ENCODE measurements around the gene KMT5C.

KMT5C gene

DNA sequence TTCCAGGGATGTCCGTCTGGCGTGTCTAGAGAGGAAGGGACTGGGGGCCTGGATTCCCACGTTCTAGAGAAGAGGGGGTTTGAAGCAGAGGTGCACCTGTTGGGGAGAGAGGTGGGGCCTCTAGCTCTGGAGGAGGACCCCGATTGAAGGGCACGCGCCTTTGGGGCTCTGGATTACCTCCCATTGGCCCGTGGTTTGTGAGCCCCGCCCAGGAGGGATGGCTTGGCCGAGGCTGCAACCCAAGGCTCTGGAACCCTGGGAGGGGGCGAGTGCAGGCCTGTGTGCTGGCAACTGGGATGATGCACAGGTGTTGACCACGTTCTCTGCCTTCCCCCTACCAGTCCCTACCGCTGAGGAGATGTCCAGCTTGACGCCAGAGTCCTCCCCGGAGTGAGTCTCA, 34.7 kb upstream of the KMT5C start:
- Histone ChIP-seq H4K20me1 (ENCODE audit: insufficient read depth, low read length) (no peaks in the 10 kb centered on the region), H3K36me3 (replicated peaks; ENCODE audit: low read depth, low read length) (no peaks in the 10 kb centered on the region), H3K27ac (ENCODE audit: low read length) (no peak overlapping the region), H3K79me2 (ENCODE audit: low read length) (no peaks in the 10 kb centered on the region), H3K4me1 (ENCODE audit: low read length) (peaks cover 10% of the 10 kb centered on the region; the same call in 1 of the 2 replicates), H3K9ac (ENCODE audit: low read length) (no peak overlapping the region), H3K27me3 (ENCODE audit: low read depth, low read length) (no peaks in the 10 kb centered on the region), H3K9me3 (ENCODE audit: insufficient read depth, low read length) (no peaks in the 10 kb centered on the region), H3K4me2 (ENCODE audit: low read length) (no peak overlapping the region), H3K4me3 (ENCODE audit: low read length) (no peak overlapping the region), H2AFZ (ENCODE audit: low read depth, low read length) (no peak overlapping the region)
- TF ChIP-seq EZH2phosphoT487 (IDR thresholded peaks at IDR 0.05; ENCODE audit: low read depth): no peak
- no peak for TF ChIP-seq CTCF (IDR thresholded peaks at IDR 0.05; ENCODE audit: low read depth, low read length)

DNA sequence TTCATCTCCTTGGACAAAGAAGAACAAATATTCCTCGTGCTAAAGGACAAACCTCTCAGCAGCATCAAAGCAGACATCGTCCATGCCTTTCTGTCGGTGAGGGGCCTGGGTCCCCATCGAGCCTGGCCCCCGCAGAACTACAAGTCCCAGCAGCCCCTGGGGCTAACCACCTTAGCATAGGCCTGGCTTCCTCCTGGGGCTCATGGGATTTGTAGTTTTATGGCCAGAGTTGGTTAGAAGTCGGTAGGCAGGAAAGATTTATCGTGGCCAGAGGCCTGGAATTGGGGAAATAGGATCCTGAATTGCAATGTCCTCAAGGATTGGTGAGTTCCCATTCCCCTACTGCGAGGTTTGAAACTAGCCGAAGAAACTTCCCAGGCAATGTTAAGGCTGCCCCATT, 34.2 kb upstream of the KMT5C start:
- no peak overlapping the region for H3K27ac ChIP-seq (ENCODE audit: low read length)
- H3K4me2 ChIP-seq (ENCODE audit: low read length): no peak overlapping the region
- no peak overlapping the region for H3K9ac ChIP-seq (ENCODE audit: low read length)
- H3K36me3 ChIP-seq (replicated peaks; ENCODE audit: low read depth, low read length): no peaks in the 10 kb centered on the region
- no peaks in the 10 kb centered on the region for H3K27me3 ChIP-seq (ENCODE audit: low read depth, low read length)
- TF ChIP-seq CTCF (IDR thresholded peaks at IDR 0.05; ENCODE audit: low read depth, low read length) (no peak), EZH2phosphoT487 (IDR thresholded peaks at IDR 0.05; ENCODE audit: low read depth) (no peak)
- H3K4me3 ChIP-seq (ENCODE audit: low read length): no peak overlapping the region
- no peak overlapping the region for H2AFZ ChIP-seq (ENCODE audit: low read depth, low read length)
- H3K9me3 ChIP-seq (ENCODE audit: insufficient read depth, low read length): no peaks in the 10 kb centered on the region
- H3K4me1 ChIP-seq (ENCODE audit: low read length): peaks cover 10% of the 10 kb centered on the region; the same call in 1 of the 2 replicates
- H4K20me1 ChIP-seq (ENCODE audit: insufficient read depth, low read length): no peaks in the 10 kb centered on the region
- no peaks in the 10 kb centered on the region for H3K79me2 ChIP-seq (ENCODE audit: low read length)

GRCh38 chr19:55305983-55306562, 33.6 kb upstream of the KMT5C start:
- H3K4me1 ChIP-seq (ENCODE audit: low read length): peaks cover 9% of the 10 kb centered on the region; the same call in 1 of the 2 replicates
- H3K4me2 ChIP-seq (ENCODE audit: low read length): no peak overlapping the region
- no peaks in the 10 kb centered on the region for H3K27me3 ChIP-seq (ENCODE audit: low read depth, low read length)
- no peak for TF ChIP-seq CTCF (IDR thresholded peaks at IDR 0.05; ENCODE audit: low read depth, low read length)
- no peak overlapping the region for H2AFZ ChIP-seq (ENCODE audit: low read depth, low read length)
- H3K9me3 ChIP-seq (ENCODE audit: insufficient read depth, low read length): no peaks in the 10 kb centered on the region
- H3K27ac ChIP-seq (ENCODE audit: low read length): no peak overlapping the region
- H3K36me3 ChIP-seq (replicated peaks; ENCODE audit: low read depth, low read length): no peaks in the 10 kb centered on the region
- H3K9ac ChIP-seq (ENCODE audit: low read length): no peak overlapping the region
- no peaks in the 10 kb centered on the region for H4K20me1 ChIP-seq (ENCODE audit: insufficient read depth, low read length)
- H3K4me3 ChIP-seq (ENCODE audit: low read length): no peak overlapping the region
- H3K79me2 ChIP-seq (ENCODE audit: low read length): no peaks in the 10 kb centered on the region

DNA sequence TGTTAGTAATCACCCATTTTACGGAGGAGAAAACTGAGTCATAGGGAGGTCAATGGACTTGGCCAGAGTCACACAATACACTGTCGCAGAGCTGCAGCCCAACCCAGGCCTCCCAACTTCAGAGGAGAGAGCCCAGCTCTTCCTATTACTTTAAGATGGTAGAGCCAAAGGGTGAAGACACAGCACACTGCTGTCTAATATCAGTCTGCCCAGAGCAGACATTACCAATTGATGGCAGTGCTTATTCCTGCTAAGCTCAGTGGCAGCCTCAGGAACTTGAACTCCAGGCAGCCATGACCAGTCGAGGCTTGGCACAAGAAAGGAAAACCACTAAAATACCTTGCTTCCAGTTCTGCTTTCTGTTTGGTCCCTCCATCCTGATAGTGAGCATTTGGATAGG, 33.0 kb upstream of the KMT5C start:
- Histone ChIP-seq H3K9me3 (ENCODE audit: insufficient read depth, low read length) (no peaks in the 10 kb centered on the region), H3K4me3 (ENCODE audit: low read length) (no peak overlapping the region), H3K4me1 (ENCODE audit: low read length) (0 out of 2 replicates have a peak, but pooled peaks cover 4% of the 10 kb centered on the region), H3K36me3 (replicated peaks; ENCODE audit: low read depth, low read length) (no peaks in the 10 kb centered on the region), H3K79me2 (ENCODE audit: low read length) (no peaks in the 10 kb centered on the region), H3K4me2 (ENCODE audit: low read length) (no peak overlapping the region), H3K27me3 (ENCODE audit: low read depth, low read length) (no peaks in the 10 kb centered on the region), H3K27ac (ENCODE audit: low read length) (no peak overlapping the region), H2AFZ (ENCODE audit: low read depth, low read length) (no peak overlapping the region), H4K20me1 (ENCODE audit: insufficient read depth, low read length) (no peaks in the 10 kb centered on the region), H3K9ac (ENCODE audit: low read length) (no peak overlapping the region)
- no peak for TF ChIP-seq CTCF (IDR thresholded peaks at IDR 0.05; ENCODE audit: low read depth, low read length)
- no peak for TF ChIP-seq EZH2phosphoT487 (IDR thresholded peaks at IDR 0.05; ENCODE audit: low read depth)

Data from OCI-LY3 (cell line).